A673 (cell line): Measurements from ENCODE around the gene NEURL1. TPM values are rescaled to one million over a fixed set of nuclear protein-coding genes. Genes with fewer than 3 reads are reported as not detected.
"Not testable (repeated sequence)": the region's sequence is repeated elsewhere in the genome, so short reads cannot be mapped to it uniquely, and the experiment has no call there.

Experiments used
- BruUV-seq: library from RNA; stranded (reverse); fragments of 400-500 nt; replicated peaks from 2 replicates; lab custom pipeline; 2021; lab: Mats Ljungman, UMichigan
- CTCF ChIA-PET: fragments of 300-600 bp; sonication (Branson Sonifier 250); formaldehyde crosslinking; loops from one replicate; lab custom pipeline; 2022; ENCODE audit warnings: antibody characterized with exemption; lab: Charles Lee
- POLR2A ChIA-PET: fragments of 300-600 bp; sonication (Branson Sonifier 250); formaldehyde crosslinking; loops from one replicate; lab custom pipeline; 2022; ENCODE audit warnings: antibody characterized with exemption; ENCODE audit not compliant: low non-redundant PET; lab: Charles Lee
- DNase-seq: peaks from one replicate; pipeline ENCODE4 v3.0.0-alpha.2; 2015; ENCODE audit warnings: low spot score
- H3K27ac ChIP-seq: fragments of 200-600 bp; sonication (generic); 2 replicates; pipeline ENCODE4 v1.5.1; 2016; ENCODE audit warnings: mixed run types, low read depth, mild to moderate bottlenecking, mixed read lengths, antibody characterized with exemption, low read length; ENCODE audit not compliant: poor library complexity, severe bottlenecking
- H3K27me3 ChIP-seq: fragments of 200-600 bp; sonication (generic); replicated peaks from 2 replicates; pipeline ENCODE4 v1.6.1; 2017; ENCODE audit warnings: mixed run types, low read depth, mild to moderate bottlenecking, mixed read lengths, antibody characterized with exemption, low read length; ENCODE audit not compliant: insufficient read depth, poor library complexity
- H3K36me3 ChIP-seq: fragments of 200-600 bp; sonication (generic); 2 replicates; pipeline ENCODE4 v1.6.1; 2016; ENCODE audit warnings: mixed run types, mild to moderate bottlenecking, mixed read lengths, antibody characterized with exemption, low read length; ENCODE audit not compliant: insufficient read depth, poor library complexity, severe bottlenecking
- H3K4me1 ChIP-seq: fragments of 200-600 bp; sonication (generic); 2 replicates; pipeline ENCODE4 v1.6.1; 2017; ENCODE audit warnings: mixed run types, mild to moderate bottlenecking, mixed read lengths, antibody characterized with exemption, low read length; ENCODE audit not compliant: insufficient read depth, poor library complexity, severe bottlenecking
- H3K4me3 ChIP-seq: fragments of 200-600 bp; sonication (generic); 2 replicates; pipeline ENCODE4 v1.5.1; 2016; ENCODE audit warnings: low read depth, mixed run types, mild to moderate bottlenecking, mixed read lengths, low read length; ENCODE audit not compliant: poor library complexity, severe bottlenecking
- H3K9me3 ChIP-seq: fragments of 200-600 bp; sonication (generic); 2 replicates; pipeline ENCODE4 v1.6.1; 2016; ENCODE audit warnings: mixed run types, low read depth, mild to moderate bottlenecking, mixed read lengths, antibody characterized with exemption, low read length; ENCODE audit not compliant: poor library complexity, severe bottlenecking
- CTCF ChIP-seq: fragments of 300-800, 200-600 bp; sonication (generic); conservative IDR thresholded peaks from 2 replicates; pipeline ENCODE4 v1.5.1; 2017; ENCODE audit warnings: low read depth, mild to moderate bottlenecking, antibody characterized with exemption, low read length, moderate library complexity, mixed read lengths
- EZH2 ChIP-seq: fragments of 200-600 bp; sonication (generic); IDR thresholded peaks from 2 replicates; pipeline ENCODE4 v1.6.1; 2017; ENCODE audit warnings: borderline replicate concordance, low read depth, mild to moderate bottlenecking, mixed read lengths, antibody characterized with exemption, low read length; ENCODE audit not compliant: poor library complexity, severe bottlenecking
- intact Hi-C: fragments of 100-400 bp; cut with micrococcal nuclease; formaldehyde crosslinking; loops from one replicate; pipeline ENCODE4 v1.10.0; 2022; ENCODE audit not compliant: unreplicated experiment
- total RNA-seq: library from RNA; stranded (reverse); gene quantifications from 2 replicates; pipeline ENCODE4 v1.2.3, GENCODE V29; 2021

The NEURL1 gene
- total RNA-seq, 1 experiment from 2014 or later = 0.52 TPM

- POLR2A ChIA-PET = no interaction called here
- Histone ChIP-seq H3K27ac (no peak overlapping the region), H3K4me1 (no peaks in the 10 kb centered on the region), H3K27me3 (no peaks in the 10 kb centered on the region), H3K4me3 (no peak overlapping the region), H3K9me3 (no peaks in the 10 kb centered on the region), H3K36me3 (no peaks in the 10 kb centered on the region)
- no peak for DNase-seq
- intact Hi-C loops = no loop called here
- CTCF ChIA-PET = no interaction called here
- no TSS peak for BruUV-seq
- TF ChIP-seq EZH2 = no peak
- no peak for TF ChIP-seq CTCF
These were observed 32.4 kb downstream of the NEURL1 start for GRCh38 chr10:103525901-103526300.

DNA sequence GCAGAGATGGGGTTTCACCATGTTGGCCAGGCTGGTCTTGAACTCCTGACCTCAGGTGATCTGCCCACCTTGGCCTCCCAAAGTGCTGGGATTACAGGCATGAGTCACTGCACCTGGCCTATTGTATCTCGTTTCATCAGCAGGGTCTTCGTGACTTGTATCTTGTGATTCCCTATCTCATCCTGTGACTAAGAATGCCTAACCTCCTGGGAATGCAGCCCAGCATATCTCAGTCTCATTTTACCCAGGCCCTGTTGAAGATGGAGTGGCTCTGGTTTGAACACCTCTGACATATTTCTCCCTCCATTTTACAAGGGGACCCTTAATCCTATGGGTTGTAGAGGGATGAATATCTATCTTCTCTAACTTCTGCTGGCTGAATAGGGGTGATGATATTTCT is 34.0 kb downstream of the NEURL1 start:
- CTCF ChIA-PET, H3K27me3 ChIP-seq, H3K36me3 ChIP-seq, DNase-seq, H3K4me3 ChIP-seq, BruUV-seq, intact Hi-C loops, POLR2A ChIA-PET, H3K9me3 ChIP-seq, H3K27ac ChIP-seq, H3K4me1 ChIP-seq: not testable (repeated sequence)

GRCh38 chr10:103528549-103528948 is 35.0 kb downstream of the NEURL1 start:
- Histone ChIP-seq H3K36me3 (no peaks in the 10 kb centered on the region), H3K4me3 (no peak overlapping the region), H3K4me1 (no peaks in the 10 kb centered on the region), H3K27me3 (no peaks in the 10 kb centered on the region), H3K9me3 (no peaks in the 10 kb centered on the region), H3K27ac (no peak overlapping the region)
- intact Hi-C loops = no loop called here
- ChIA-PET CTCF (no interaction called here), POLR2A (no interaction called here)
- TF ChIP-seq EZH2 = no peak
- TF ChIP-seq CTCF = no peak
- no TSS peak for BruUV-seq
- no peak for DNase-seq

- BruUV-seq = no TSS peak
- H3K27ac ChIP-seq = no peak overlapping the region
- no peaks in the 10 kb centered on the region for H3K4me1 ChIP-seq
- no peak for DNase-seq
- POLR2A ChIA-PET = no interaction called here
- CTCF ChIA-PET = no interaction called here
- TF ChIP-seq EZH2 = no peak
- TF ChIP-seq CTCF = no peak
- H3K9me3 ChIP-seq = no peaks in the 10 kb centered on the region
- intact Hi-C loops = no loop called here
- no peak overlapping the region for H3K4me3 ChIP-seq
- H3K36me3 ChIP-seq = no peaks in the 10 kb centered on the region
- H3K27me3 ChIP-seq = no peaks in the 10 kb centered on the region
These were observed 36.0 kb downstream of the NEURL1 start for GRCh38 chr10:103529539-103529938.
